ENCODE data around the gene TANK.

DNA sequence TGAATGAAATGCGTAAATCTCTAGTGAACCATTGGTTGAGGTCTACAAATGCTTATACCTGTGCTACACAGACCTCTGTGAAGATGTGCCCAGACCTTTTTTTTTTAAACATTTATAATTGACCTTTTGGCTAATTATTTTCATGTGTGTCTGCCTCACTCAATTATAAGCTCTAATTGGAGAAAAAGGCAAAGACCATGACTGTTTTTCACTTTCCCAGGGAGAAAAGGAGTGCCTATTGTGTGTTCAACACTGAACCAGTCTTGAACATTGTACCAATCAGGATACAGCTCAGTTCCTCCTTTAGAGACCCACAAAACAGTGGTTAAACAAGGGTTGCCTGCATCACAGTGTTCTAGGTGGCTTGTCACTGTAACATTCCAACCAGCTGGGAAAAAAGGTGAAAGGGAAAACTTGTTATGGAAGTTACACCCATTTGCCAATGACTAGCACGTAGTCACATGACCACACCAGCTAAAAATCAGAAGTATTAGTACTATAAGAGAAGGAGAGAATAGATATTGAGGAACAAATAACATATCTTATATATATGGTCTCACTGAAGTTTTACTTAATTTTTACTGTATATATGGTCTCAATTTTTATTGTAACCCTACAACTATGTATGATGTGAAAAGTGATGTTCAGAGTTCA is 13.4 kb downstream of the TANK start:
- TF ChIP-seq, protein P1, sequence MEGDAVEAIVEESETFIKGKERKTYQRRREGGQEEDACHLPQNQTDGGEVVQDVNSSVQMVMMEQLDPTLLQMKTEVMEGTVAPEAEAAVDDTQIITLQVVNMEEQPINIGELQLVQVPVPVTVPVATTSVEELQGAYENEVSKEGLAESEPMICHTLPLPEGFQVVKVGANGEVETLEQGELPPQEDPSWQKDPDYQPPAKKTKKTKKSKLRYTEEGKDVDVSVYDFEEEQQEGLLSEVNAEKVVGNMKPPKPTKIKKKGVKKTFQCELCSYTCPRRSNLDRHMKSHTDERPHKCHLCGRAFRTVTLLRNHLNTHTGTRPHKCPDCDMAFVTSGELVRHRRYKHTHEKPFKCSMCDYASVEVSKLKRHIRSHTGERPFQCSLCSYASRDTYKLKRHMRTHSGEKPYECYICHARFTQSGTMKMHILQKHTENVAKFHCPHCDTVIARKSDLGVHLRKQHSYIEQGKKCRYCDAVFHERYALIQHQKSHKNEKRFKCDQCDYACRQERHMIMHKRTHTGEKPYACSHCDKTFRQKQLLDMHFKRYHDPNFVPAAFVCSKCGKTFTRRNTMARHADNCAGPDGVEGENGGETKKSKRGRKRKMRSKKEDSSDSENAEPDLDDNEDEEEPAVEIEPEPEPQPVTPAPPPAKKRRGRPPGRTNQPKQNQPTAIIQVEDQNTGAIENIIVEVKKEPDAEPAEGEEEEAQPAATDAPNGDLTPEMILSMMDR (IDR thresholded peaks at IDR 0.05), result no peak
- TF ChIP-seq POLR2A (IDR thresholded peaks at IDR 0.05), result no peak

Measured in Peyer's patch (tissue), 4 donors.